K562 (cell line): ENCODE measurements around the gene PARD6B. TPM values are rescaled to one million over a fixed set of nuclear protein-coding genes. Genes with fewer than 3 reads are reported as not detected.

Experiments
- ATAC-seq: fragments of 200-7000 bp; cut with Tn5 transposase; 3 replicates; pipeline ENCODE4 v1.9.1; 2020; ENCODE audit warnings: moderate library complexity
- BruUV-seq: library from RNA; stranded (reverse); fragments of 400-500 nt; replicated peaks from 2 replicates; lab custom pipeline; 2021; lab: Mats Ljungman, UMichigan
- CTCF ChIA-PET: fragments of 300-600 bp; formaldehyde crosslinking; extraction: SDS; loops from one replicate; lab custom pipeline; 2021; ENCODE audit warnings: low intra/inter-chr PET ratio; lab: Yijun Ruan, JAX
- POLR2A ChIA-PET: fragments of 300-600, 350-650 bp; sonication (Branson Sonifier 250); formaldehyde crosslinking; extraction: SDS; loops from one replicate; lab custom pipeline; 2021; ENCODE audit warnings: antibody characterized with exemption, inconsistent platforms; lab: Yijun Ruan, JAX
- DNase-seq, 4 experiments: peaks; one replicate each; pipeline versions ENCODE4 v3.0.0 to v3.0.0-alpha.2; 2011 to 2018; ENCODE audit warnings: low spot score in 3 of 4, mixed read lengths in 3 of 4; ENCODE audit errors: extremely low read depth in 1 of 4
- FAIRE-seq: peaks from 2 replicates; lab custom pipeline; 2011; peaks lifted over from hg19 to GRCh38; lab: Jason Lieb, UNC
- H2AFZ ChIP-seq: 2 replicates; pipeline ENCODE4 v1.6.0; 2011; ENCODE audit warnings: low read depth, low read length, control low read depth, inconsistent platforms
- H3K27ac ChIP-seq: fragments of 200-600 bp; 3 replicates; pipeline ENCODE4 v1.8.0; 2011; ENCODE audit warnings: low read depth, mild to moderate bottlenecking, control low read depth, inconsistent platforms, low read length, moderate library complexity, mixed read lengths; ENCODE audit errors: extremely low read depth
- H3K27me3 ChIP-seq, 2 experiments: fragments of 300-600 bp in 1 of 2; 2 replicates in 1 of 2; 3 replicates in 1 of 2; pipeline versions ENCODE4 v1.6.0 to v1.8.0; 2011; ENCODE audit warnings: inconsistent platforms in 2 of 2, low read length in 2 of 2, mild to moderate bottlenecking in 1 of 2, mixed read lengths in 1 of 2, moderate library complexity in 1 of 2; ENCODE audit not compliant: control insufficient read depth in 2 of 2, insufficient read depth in 2 of 2
- H3K36me3 ChIP-seq: fragments of 300-600 bp; 3 replicates; pipeline ENCODE4 v1.8.0; 2011; ENCODE audit warnings: mild to moderate bottlenecking, low read length, inconsistent platforms; ENCODE audit not compliant: control insufficient read depth, insufficient read depth
- H3K4me1 ChIP-seq, 2 experiments: fragments of 200-600 bp in 1 of 2; replicated peaks in 1 of 2; 2 replicates in 1 of 2; 3 replicates in 1 of 2; pipeline versions ENCODE4 v1.5.1 to v1.8.0; 2011; ENCODE audit warnings: inconsistent platforms in 2 of 2, low read length in 2 of 2, mild to moderate bottlenecking in 1 of 2, mixed read lengths in 1 of 2, moderate library complexity in 1 of 2; ENCODE audit not compliant: control insufficient read depth in 2 of 2, insufficient read depth in 2 of 2
- H3K4me2 ChIP-seq: 2 replicates; pipeline ENCODE4 v1.6.1; 2011; ENCODE audit warnings: low read length, control low read depth, inconsistent platforms, mixed read lengths; ENCODE audit not compliant: insufficient read depth
- H3K4me3 ChIP-seq: fragments of 200-600 bp; sonication (generic), shearing (Covaris generic); 2 replicates; pipeline ENCODE4 v1.5.1; 2016; ENCODE audit warnings: control low read depth, inconsistent platforms
- H3K79me2 ChIP-seq: fragments of 200-600 bp; 3 replicates; pipeline ENCODE4 v1.8.0; 2011; ENCODE audit warnings: low read length, inconsistent platforms; ENCODE audit not compliant: control insufficient read depth, insufficient read depth
- H3K9ac ChIP-seq, 2 experiments: 2 replicates each; pipeline versions ENCODE4 v1.6.0 to v1.6.1; 2011; ENCODE audit warnings: low read depth in 2 of 2, low read length in 2 of 2, control low read depth in 1 of 2, inconsistent platforms in 1 of 2, mild to moderate bottlenecking in 1 of 2, mixed read lengths in 1 of 2; ENCODE audit not compliant: insufficient read depth in 1 of 2
- H3K9me1 ChIP-seq: one replicate; pipeline ENCODE4 v1.6.0; 2011; ENCODE audit warnings: inconsistent platforms, mild to moderate bottlenecking, low read length, moderate library complexity; ENCODE audit not compliant: control insufficient read depth, insufficient read depth
- H3K9me3 ChIP-seq: replicated peaks from 2 replicates; pipeline ENCODE4 v1.5.1; 2011; ENCODE audit warnings: low read depth, low read length, inconsistent platforms; ENCODE audit not compliant: control insufficient read depth, insufficient read depth
- H4K20me1 ChIP-seq: replicated peaks from 2 replicates; pipeline ENCODE4 v1.6.1; 2011; ENCODE audit warnings: low read length, inconsistent platforms, mixed read lengths; ENCODE audit not compliant: control insufficient read depth, insufficient read depth
- DLX4 ChIP-seq: fragments of 250-450 bp; sonication (Bioruptor Pico); IDR thresholded peaks from 2 replicates; pipeline ENCODE4 v1.6.1; 2021; ENCODE audit warnings: mild to moderate bottlenecking
- POLR2AphosphoS2 ChIP-seq: IDR thresholded peaks from 2 replicates; pipeline ENCODE4 v1.6.1; 2012; ENCODE audit warnings: low read length, improper control_type of control experiment
- ZBTB11 ChIP-seq, 3 experiments: fragments of 200-800 bp in 1 of 3; fragments of 250-450 bp in 1 of 3; fragments of 450-650 bp in 1 of 3; sonication (Bioruptor Pico) in 1 of 3; sonication (Bioruptor generic) in 1 of 3; formaldehyde crosslinking in 1 of 3; IDR thresholded peaks; 2 replicates each; pipeline versions ENCODE4 v1.6.1 to v1.8.0; 2016 to 2022; ENCODE audit warnings: mild to moderate bottlenecking in 2 of 3, missing genetic modification characterization in 2 of 3, missing compliant biosample characterization in 1 of 3, moderate library complexity in 1 of 3
- WGBS: fragments of 100-300 bp; shearing (Covaris generic); methylation state at CpG from one replicate; pipeline ENCODE4 v1.1.6; 2016; ENCODE audit warnings: low coverage, mixed read lengths; ENCODE audit not compliant: insufficient coverage; ENCODE audit errors: missing lambda C conversion rate; 5-methylcytosine and 5-hydroxymethylcytosine counted together
- in situ Hi-C: fragments of 300-500 bp; cut with MboI; formaldehyde crosslinking; loops from 4 replicates; pipeline ENCODE4 v1.15.0; 2018; ENCODE audit warnings: inconsistent platforms, mixed read lengths
- intact Hi-C: fragments of 100-400 bp; cut with micrococcal nuclease; formaldehyde crosslinking; loops from 2 replicates; pipeline ENCODE4 v1.14.2; 2022
- polyA plus RNA-seq, 8 experiments: library from polyadenylated mRNA; depleted of rRNA in 4 of 8; stranded (reverse) in 5 of 8; unstranded in 3 of 8; fragments of >200 nt; fragmentation: Nextera tagmentation in 2 of 8; fragmentation: Illumina TruSeq in 1 of 8; extraction: Ambion mirVana in 2 of 8; extraction: Trizol in 1 of 8; gene quantifications; 2 replicates each; pipeline versions ENCODE4 v1.2.1 to v1.2.3, GENCODE V29; 2011 to 2014; ENCODE audit warnings: inconsistent platforms in 1 of 8, missing spikeins in 1 of 8
- total RNA-seq, 7 experiments: library from RNA; depleted of rRNA in 6 of 7; stranded (reverse); fragments of >200 nt in 6 of 7; fragmentation: Illumina TruSeq in 2 of 7; extraction: Trizol in 2 of 7; gene quantifications; 2 replicates each; pipeline versions ENCODE4 v1.2.1 to v1.2.3, GENCODE V29; 2011 to 2021; ENCODE audit warnings: low replicate concordance in 1 of 7

PARD6B gene
- total and polyA plus RNA-seq, 9 of the 15 experiments (the other 6 are each of a cell fraction or from before 2014, with no cell fraction given) = 1.7 to 12.3 (median 5.5) TPM

- ChIA-PET POLR2A (interaction anchor here (0.6 to 2.0 kb wide), 7 partner anchors 11 to 697 kb away, joined by 3 to 8 read pairs (median 4); no protein-coding TSS in a partner anchor), CTCF (interaction anchor here (2.3 kb wide), 1 partner anchor 125 kb away, joined by 8 read pairs; no protein-coding TSS in a partner anchor)
- WGBS = 84% methylated on average over 8 of the region's 8 CpGs
- peaks cover 4% of the 10 kb centered on the region in 2 experiments; a peak in 2 of 5 replicates for H3K4me1 ChIP-seq
- in situ Hi-C loops = no loop called here
- peaks cover 63% of the 10 kb centered on the region for H3K36me3 ChIP-seq
- FAIRE-seq (no peak), ATAC-seq (no peak)
- H3K79me2 ChIP-seq = peaks cover 22% of the 10 kb centered on the region
- no peaks in the 10 kb centered on the region for H3K9me1 ChIP-seq
- H3K9me3 ChIP-seq = no peaks in the 10 kb centered on the region
- intact Hi-C loops = no loop called here
- BruUV-seq = TSS peak; percentile 14
- no peak overlapping the region for H2AFZ ChIP-seq
- H3K27ac ChIP-seq = no peak overlapping the region
- no peaks in the 10 kb centered on the region; the same call in 1 of the 2 replicates for H4K20me1 ChIP-seq
- H3K4me2 ChIP-seq = no peak overlapping the region
- no peak for TF ChIP-seq DLX4 (CRISPR knock-in tag)
- TF ChIP-seq POLR2AphosphoS2 = 0 out of 2 replicates have a peak, but pooled peaks have one; percentile 39
- peak in 1 of 3 experiments; percentile 42; a peak in 1 of 6 replicates for TF ChIP-seq ZBTB11 (CRISPR knock-in tag; IDR thresholded peaks at IDR 0.05)
- TF ChIP-seq, all 486 proteins: peak for 2
- no peak overlapping the region for H3K9ac ChIP-seq
- no peak for DNase-seq
- no peaks in the 10 kb centered on the region for H3K27me3 ChIP-seq
- H3K4me3 ChIP-seq = no peak overlapping the region
These were observed 18.8 kb downstream of the PARD6B start for GRCh38 chr20:50750145-50750671.
